Epithelial cell of esophagus (primary cell): ENCODE data around the gene SFXN1.

ENCODE experiments used
- DNase-seq: peaks from one replicate; pipeline ENCODE4 v3.0.0; 2010; ENCODE audit warnings: low read depth
- H3K4me3 ChIP-seq: 2 replicates; pipeline ENCODE4 v1.5.1; 2011; ENCODE audit warnings: mild to moderate bottlenecking, low read length, control low read depth
- TF ChIP-seq, protein P1 (sequence below): IDR thresholded peaks from 2 replicates; pipeline ENCODE4 v1.5.1; 2011; ENCODE audit warnings: low read depth, mild to moderate bottlenecking, low read length, control low read depth, inconsistent platforms; ENCODE audit not compliant: insufficient read depth; ENCODE audit errors: missing control alignments

The SFXN1 gene

DNA sequence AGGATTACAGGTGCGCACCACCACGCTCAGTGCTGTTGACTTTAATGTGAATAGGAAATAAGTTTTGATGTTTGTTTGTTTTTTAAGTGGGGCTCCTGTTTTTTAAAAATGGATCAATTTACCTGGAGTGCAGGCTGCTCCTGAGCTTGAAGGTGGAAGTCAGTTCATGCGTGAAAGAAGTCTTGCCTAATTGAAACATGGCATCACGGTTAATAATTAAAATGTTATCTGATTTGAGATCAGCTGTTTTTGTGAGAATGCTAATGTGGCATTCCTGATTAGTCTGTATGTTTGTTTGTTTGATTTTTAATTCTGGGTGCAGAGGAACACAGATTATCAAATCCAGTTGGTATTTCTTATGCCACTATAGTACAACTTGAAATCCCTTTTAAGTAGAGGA is 6.5 kb downstream of the SFXN1 start:
- no peak overlapping the region for H3K4me3 ChIP-seq
- no peak for DNase-seq
- TF ChIP-seq, protein P1, sequence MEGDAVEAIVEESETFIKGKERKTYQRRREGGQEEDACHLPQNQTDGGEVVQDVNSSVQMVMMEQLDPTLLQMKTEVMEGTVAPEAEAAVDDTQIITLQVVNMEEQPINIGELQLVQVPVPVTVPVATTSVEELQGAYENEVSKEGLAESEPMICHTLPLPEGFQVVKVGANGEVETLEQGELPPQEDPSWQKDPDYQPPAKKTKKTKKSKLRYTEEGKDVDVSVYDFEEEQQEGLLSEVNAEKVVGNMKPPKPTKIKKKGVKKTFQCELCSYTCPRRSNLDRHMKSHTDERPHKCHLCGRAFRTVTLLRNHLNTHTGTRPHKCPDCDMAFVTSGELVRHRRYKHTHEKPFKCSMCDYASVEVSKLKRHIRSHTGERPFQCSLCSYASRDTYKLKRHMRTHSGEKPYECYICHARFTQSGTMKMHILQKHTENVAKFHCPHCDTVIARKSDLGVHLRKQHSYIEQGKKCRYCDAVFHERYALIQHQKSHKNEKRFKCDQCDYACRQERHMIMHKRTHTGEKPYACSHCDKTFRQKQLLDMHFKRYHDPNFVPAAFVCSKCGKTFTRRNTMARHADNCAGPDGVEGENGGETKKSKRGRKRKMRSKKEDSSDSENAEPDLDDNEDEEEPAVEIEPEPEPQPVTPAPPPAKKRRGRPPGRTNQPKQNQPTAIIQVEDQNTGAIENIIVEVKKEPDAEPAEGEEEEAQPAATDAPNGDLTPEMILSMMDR, result no peak

DNA sequence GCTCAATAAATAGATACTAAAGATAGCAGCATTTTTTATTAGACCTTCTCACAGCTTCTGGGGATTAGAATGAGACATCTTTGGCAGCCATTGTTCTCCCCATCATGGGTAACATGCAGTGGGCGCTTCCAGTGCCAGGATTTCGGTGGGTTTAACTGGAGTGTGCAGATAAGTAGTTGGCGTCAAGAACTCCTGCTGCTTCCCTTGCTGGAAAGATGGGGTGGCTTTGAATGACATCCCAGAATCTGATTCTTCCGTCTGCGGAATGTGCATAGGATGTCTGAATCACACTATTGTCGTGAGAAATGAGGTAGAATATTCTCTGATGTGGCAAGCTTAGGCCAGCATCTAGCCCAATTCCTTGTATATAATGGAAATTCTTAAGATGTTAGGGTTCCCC is 7.3 kb downstream of the SFXN1 start:
- TF ChIP-seq, protein P1, result no peak
- DNase-seq, result no peak
- no peak overlapping the region for H3K4me3 ChIP-seq

DNA sequence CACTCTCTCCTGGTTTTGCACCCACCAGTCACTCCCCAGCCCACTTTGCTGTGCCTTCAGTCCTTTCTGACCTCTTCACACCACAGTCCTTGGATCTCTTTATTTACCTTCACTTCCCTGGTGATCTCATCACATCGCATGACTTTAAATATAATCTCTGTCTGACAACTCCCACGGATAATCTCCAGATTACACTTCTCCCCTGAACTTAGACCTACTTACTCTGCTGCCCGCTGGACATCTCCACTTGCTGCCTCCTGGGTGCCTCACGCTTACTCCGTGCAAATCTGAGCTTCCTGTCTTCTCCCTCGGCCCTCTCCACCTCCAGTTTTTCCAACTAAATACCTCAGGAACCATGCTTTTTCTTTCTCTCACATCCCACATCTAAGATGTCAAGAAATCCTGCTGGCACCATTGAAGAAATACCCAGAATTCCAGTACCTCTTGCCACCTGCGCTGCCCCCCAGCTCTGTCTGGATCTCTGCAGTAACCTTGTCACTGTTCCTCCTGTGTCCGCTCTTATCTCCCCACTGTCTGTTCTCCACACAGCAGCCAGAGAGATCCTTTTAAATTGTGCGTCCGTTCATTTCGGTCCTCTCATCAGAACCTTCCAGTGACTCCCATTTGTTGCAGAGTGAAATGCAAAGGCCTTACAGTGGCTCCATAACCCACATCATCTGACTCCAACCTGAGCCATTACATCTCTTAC is 9.3 kb downstream of the SFXN1 start:
- TF ChIP-seq, protein P1, result no peak
- no peak for DNase-seq
- no peak overlapping the region for H3K4me3 ChIP-seq

DNA sequence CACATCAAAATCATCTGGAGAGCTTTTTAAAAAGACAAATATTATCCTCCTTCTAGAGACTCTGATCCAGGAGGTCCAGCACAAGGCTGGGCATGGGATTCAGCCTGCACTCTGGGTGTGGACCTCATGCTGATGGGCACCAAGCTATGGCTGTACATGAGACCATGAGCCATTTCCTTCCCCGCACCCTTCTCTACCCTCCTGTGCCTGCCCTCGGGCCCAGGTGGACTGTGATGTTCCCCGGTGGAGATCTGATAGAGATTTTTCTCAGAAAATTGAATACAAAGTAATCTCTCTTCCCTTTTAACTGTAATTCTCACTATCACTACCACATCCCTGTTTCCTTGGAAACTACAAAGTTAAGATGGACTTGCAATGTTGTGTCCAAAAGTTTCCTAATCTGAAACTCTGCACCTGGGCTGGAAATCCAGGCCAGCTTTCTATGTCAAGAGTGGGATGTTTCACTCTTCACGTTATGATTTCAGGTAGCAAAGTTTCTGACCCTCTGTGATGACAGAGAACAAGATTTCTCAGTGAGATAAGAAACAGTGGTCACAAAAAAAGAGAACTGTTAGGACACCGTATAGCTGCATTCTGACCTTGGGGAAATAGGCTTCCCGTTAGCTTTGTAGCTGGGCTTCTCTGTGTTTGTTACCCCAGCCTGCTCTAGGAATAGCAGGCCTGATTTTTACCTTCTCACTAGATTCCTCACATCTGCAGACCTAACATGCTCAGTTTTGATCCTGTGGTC is 11.5 kb downstream of the SFXN1 start:
- DNase-seq, result no peak
- H3K4me3 ChIP-seq, result no peak overlapping the region
- TF ChIP-seq, protein P1, result no peak

DNA sequence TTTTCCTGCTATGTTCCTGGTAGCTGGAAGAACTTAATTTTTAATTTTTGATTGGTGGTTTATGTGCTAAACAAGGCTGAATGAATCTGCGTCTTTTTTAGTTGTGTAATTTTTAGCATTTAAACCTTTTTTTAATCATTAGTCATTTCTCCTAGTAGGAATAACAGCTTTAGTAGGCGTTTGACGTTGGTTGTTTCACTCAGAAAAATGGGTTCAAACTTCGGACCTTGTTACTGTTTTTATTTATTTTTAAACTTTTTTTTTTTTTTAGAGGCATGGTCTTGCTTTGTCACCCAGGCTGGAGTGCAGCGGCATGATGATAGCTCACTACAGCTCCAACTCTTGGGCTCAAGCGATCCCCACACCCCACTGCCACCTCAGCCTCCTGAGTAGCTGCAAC is 12.9 kb downstream of the SFXN1 start:
- no peak for DNase-seq
- H3K4me3 ChIP-seq, result no peak overlapping the region
- TF ChIP-seq, protein P1, result no peak

DNA sequence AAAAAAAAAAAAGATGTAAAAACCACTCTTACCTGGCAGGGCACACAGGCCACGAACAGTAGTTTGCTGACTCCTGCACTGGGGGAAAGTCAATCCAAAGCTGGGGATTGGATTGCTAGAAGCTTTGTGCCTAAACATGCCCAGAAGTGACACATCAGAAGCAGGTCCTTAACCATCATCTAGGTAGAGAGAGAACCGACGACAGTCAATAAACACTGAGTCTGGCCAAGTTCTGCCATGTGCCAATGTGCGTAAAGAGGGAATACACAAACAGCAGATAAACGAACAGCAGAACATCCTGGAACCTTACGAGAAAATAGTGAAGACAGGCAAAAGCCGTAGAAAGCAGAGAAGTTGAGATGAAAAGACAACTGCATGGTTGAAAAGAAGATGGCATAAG is 14.9 kb downstream of the SFXN1 start:
- no peak overlapping the region for H3K4me3 ChIP-seq
- no peak for DNase-seq
- TF ChIP-seq, protein P1, result no peak
